GM12878 (cell line): Measurements from ENCODE around the gene TTR. TPM values are rescaled to one million over a fixed set of nuclear protein-coding genes. Genes with fewer than 3 reads are reported as not detected.
A peak's percentile ranks its signal among the peaks of the same experiment; 100 is the strongest.

Experiments
- ATAC-seq: fragments of 200-7000 bp; cut with Tn5 transposase; 3 replicates; pipeline ENCODE4 v1.9.1; 2020; ENCODE audit warnings: mild to moderate bottlenecking, moderate library complexity
- BruUV-seq: library from RNA; stranded (reverse); fragments of 400-500 nt; replicated peaks from 2 replicates; lab custom pipeline; 2021; lab: Mats Ljungman, UMichigan
- CTCF ChIA-PET: fragments of 300-600 bp; sonication (Branson Sonifier 250); formaldehyde crosslinking; extraction: SDS; loops from one replicate; lab custom pipeline; 2021; ENCODE audit warnings: inconsistent platforms; lab: Yijun Ruan, JAX
- POLR2A ChIA-PET: fragments of 350-600 bp; formaldehyde crosslinking; extraction: SDS; loops from one replicate; lab custom pipeline; 2021; ENCODE audit warnings: inconsistent platforms; lab: Charles Lee
- RAD21 ChIA-PET: fragments of 300-600 bp; sonication (Branson Sonifier 250); formaldehyde crosslinking; loops from one replicate; lab custom pipeline; 2023; ENCODE audit warnings: antibody characterized with exemption; ENCODE audit not compliant: unreplicated experiment; lab: Charles Lee
- SMC1A ChIA-PET: fragments of 300-600 bp; sonication (Branson Sonifier 250); formaldehyde crosslinking; loops from one replicate; lab custom pipeline; 2023; ENCODE audit not compliant: unreplicated experiment, uncharacterized antibody; lab: Charles Lee
- DNase-seq: peaks from one replicate; pipeline ENCODE4 v3.0.0-alpha.2; 2011; ENCODE audit warnings: low read depth, low spot score
- FAIRE-seq: peaks from 3 replicates; lab custom pipeline; 2011; peaks lifted over from hg19 to GRCh38; lab: Jason Lieb, UNC
- H2AFZ ChIP-seq: 2 replicates; pipeline ENCODE4 v1.6.0; 2011; ENCODE audit warnings: low read depth, low read length, control low read depth; ENCODE audit not compliant: control insufficient read depth
- H3K27ac ChIP-seq: 2 replicates; pipeline ENCODE4 v1.5.1; 2011; ENCODE audit warnings: control low read depth; ENCODE audit not compliant: control insufficient read depth, insufficient read depth
- H3K27me3 ChIP-seq, 2 experiments: replicated peaks in 1 of 2; 2 replicates each; pipeline versions ENCODE4 v1.6.0 to v1.6.1; 2011; ENCODE audit warnings: low read length in 1 of 2; ENCODE audit not compliant: control insufficient read depth in 2 of 2, insufficient read depth in 2 of 2
- H3K36me3 ChIP-seq, 2 experiments: 2 replicates each; pipeline ENCODE4 v1.5.1; 2011; ENCODE audit warnings: low read length in 1 of 2; ENCODE audit not compliant: control insufficient read depth in 2 of 2, insufficient read depth in 2 of 2
- H3K4me1 ChIP-seq: 2 replicates; pipeline ENCODE4 v1.6.1; 2011; ENCODE audit warnings: mild to moderate bottlenecking, low read length, moderate library complexity, mixed read lengths; ENCODE audit not compliant: control insufficient read depth, insufficient read depth
- H3K4me2 ChIP-seq: 2 replicates; pipeline ENCODE4 v1.6.0; 2011; ENCODE audit warnings: control low read depth; ENCODE audit not compliant: control insufficient read depth, insufficient read depth
- H3K4me3 ChIP-seq: fragments of 200-600 bp; sonication (generic); 2 replicates; pipeline ENCODE4 v1.5.1; 2016
- H3K79me2 ChIP-seq: 2 replicates; pipeline ENCODE4 v1.6.0; 2011; ENCODE audit warnings: low read length; ENCODE audit not compliant: control insufficient read depth, insufficient read depth
- H3K9ac ChIP-seq: 2 replicates; pipeline ENCODE4 v1.8.0; 2011; ENCODE audit warnings: low read length, control low read depth, mixed read lengths; ENCODE audit not compliant: control insufficient read depth, insufficient read depth
- H3K9me3 ChIP-seq: replicated peaks from 3 replicates; pipeline ENCODE4 v1.5.1; 2011; ENCODE audit warnings: mild to moderate bottlenecking, low read length; ENCODE audit not compliant: control insufficient read depth, insufficient read depth
- H4K20me1 ChIP-seq: 2 replicates; pipeline ENCODE4 v1.6.0; 2011; ENCODE audit not compliant: control insufficient read depth, insufficient read depth
- CEBPB ChIP-seq, 2 experiments: fragments of 150-350 bp in 1 of 2; IDR thresholded peaks; 2 replicates each; pipeline ENCODE4 v1.6.1; 2012 to 2014; ENCODE audit warnings: low read depth in 2 of 2, low read length in 2 of 2, borderline replicate concordance in 1 of 2, inconsistent platforms in 1 of 2
- CHD4 ChIP-seq: fragments of 200-600 bp; sonication (generic); IDR thresholded peaks from 2 replicates; pipeline ENCODE4 v1.6.1; 2016; ENCODE audit warnings: mild to moderate bottlenecking
- MTA2 ChIP-seq: fragments of 450-650 bp; IDR thresholded peaks from 2 replicates; pipeline ENCODE4 v1.6.1; 2016; ENCODE audit warnings: low read depth, mild to moderate bottlenecking, moderate library complexity
- TCF12 ChIP-seq: IDR thresholded peaks from 2 replicates; pipeline ENCODE4 v1.6.1; 2011; ENCODE audit warnings: low read depth, mild to moderate bottlenecking, low read length
- TCF3 ChIP-seq: IDR thresholded peaks from 2 replicates; pipeline ENCODE4 v1.6.1; 2012; ENCODE audit warnings: low read depth, mild to moderate bottlenecking, low read length, borderline replicate concordance; ENCODE audit not compliant: insufficient read depth
- USF1 ChIP-seq: IDR thresholded peaks from 2 replicates; pipeline ENCODE4 v1.6.1; 2011; ENCODE audit warnings: borderline replicate concordance, low read depth, mild to moderate bottlenecking, moderate library complexity, mixed read lengths, low read length; ENCODE audit not compliant: insufficient read depth; ENCODE audit errors: extremely low read length
- WGBS: methylation state at CpG from one replicate; pipeline ENCODE4 v1.1.6; 2016; ENCODE audit warnings: low lambda C conversion rate; ENCODE audit not compliant: insufficient replicate concordance, insufficient coverage; ENCODE audit errors: missing lambda C conversion rate; 5-methylcytosine and 5-hydroxymethylcytosine counted together
- in situ Hi-C: fragments of 300-500 bp; cut with MboI; formaldehyde crosslinking; loops from 9 replicates; pipeline ENCODE4 v1.14.3; 2018; ENCODE audit warnings: mixed read lengths
- intact Hi-C: fragments of 100-400 bp; cut with micrococcal nuclease; formaldehyde crosslinking; loops from one replicate; pipeline ENCODE4 v1.14.2; 2022; ENCODE audit not compliant: unreplicated experiment
- polyA plus RNA-seq, 11 experiments: library from polyadenylated mRNA; depleted of rRNA in 4 of 11; unstranded in 6 of 11; stranded (reverse) in 5 of 11; fragments of >200 nt; fragmentation: Nextera tagmentation in 4 of 11; fragmentation: Illumina TruSeq in 1 of 11; extraction: Ambion mirVana in 4 of 11; extraction: Trizol in 1 of 11; gene quantifications; 1 replicate in 1 of 11; 2 replicates in 10 of 11; pipeline versions ENCODE4 v1.2.1 to v1.2.3, GENCODE V29; 2011 to 2016; ENCODE audit warnings: inconsistent platforms in 2 of 11, missing spikeins in 2 of 11, low read depth in 1 of 11
- total RNA-seq, 4 experiments: library from RNA; depleted of rRNA in 3 of 4; stranded (reverse); fragments of >200 nt in 3 of 4; fragmentation: Illumina TruSeq in 1 of 4; extraction: Trizol in 1 of 4; gene quantifications; 2 replicates each; pipeline versions ENCODE4 v1.2.1 to v1.2.3, GENCODE V29; 2013 to 2021

The TTR gene
- total and polyA plus RNA-seq, 10 of the 15 experiments (the other 5 are each of a cell fraction or from before 2014, with no cell fraction given): 0.05 to 1.2 TPM; not detected in 8

- no peaks in the 10 kb centered on the region for H3K9me3 ChIP-seq
- no TSS peak for BruUV-seq
- TF ChIP-seq TCF12: peak; percentile 58; the same call in 1 of the 2 replicates
- 0 out of 2 replicates have a peak, but pooled peaks have one; percentile 46 for TF ChIP-seq TCF3
- TF ChIP-seq MTA2: no peak
- TF ChIP-seq USF1: no peak
- TF ChIP-seq CEBPB (IDR thresholded peaks at IDR 0.05; ENCODE audit: borderline replicate concordance in 1 of 2, low read depth in 2 of 2, low read length in 2 of 2): no peak
- TF ChIP-seq CHD4: no peak
- no peak for ATAC-seq
- intact Hi-C loops (no loop called here), in situ Hi-C loops (no loop called here)
- CTCF ChIA-PET: interaction anchor here (0.7 to 2.3 kb wide), 7 partner anchors 11 to 172 kb away, joined by 3 to 14 read pairs (median 4); no protein-coding TSS in a partner anchor
- H3K4me3 ChIP-seq: no peak overlapping the region
- RAD21 ChIA-PET: no interaction called here
- H3K4me2 ChIP-seq: no peak overlapping the region
- no peaks in the 10 kb centered on the region for H3K36me3 ChIP-seq
- no peak for DNase-seq
- FAIRE-seq: no peak
- 21% methylated on average over 4 of the region's 4 CpGs for WGBS
- POLR2A ChIA-PET: no interaction called here
- no peaks in the 10 kb centered on the region for H3K79me2 ChIP-seq
- H3K27ac ChIP-seq: no peak overlapping the region
- H4K20me1 ChIP-seq: no peaks in the 10 kb centered on the region
- SMC1A ChIA-PET: interaction anchor here (0.6 to 1.6 kb wide), 5 partner anchors 10 to 35 kb away, joined by 3 to 8 read pairs (median 3); no protein-coding TSS in a partner anchor
- H3K9ac ChIP-seq: no peak overlapping the region
- peaks cover 6% of the 10 kb centered on the region for H3K4me1 ChIP-seq
- H2AFZ ChIP-seq: peak overlapping the region; percentile 14; the same call in 1 of the 2 replicates
- H3K27me3 ChIP-seq: no peaks in the 10 kb centered on the region
Measured at GRCh38 chr18:31576670-31577069, 15.0 kb upstream of the TTR start.
